HFF-Myc (cell line): Measurements from ENCODE around the gene ARMC9.
"Not testable (repeated sequence)": the region's sequence is repeated elsewhere in the genome, so short reads cannot be mapped to it uniquely, and the experiment has no call there.

Experiments used
- DNase-seq: peaks from one replicate; pipeline ENCODE4 v3.0.0-alpha.2; 2011; ENCODE audit warnings: low read depth; ENCODE audit errors: extremely low read depth
- H3K4me3 ChIP-seq: replicated peaks from 2 replicates; pipeline ENCODE4 v1.5.1; 2011; ENCODE audit warnings: low read depth, mild to moderate bottlenecking, control low read depth, low read length
- TF ChIP-seq, protein P1 (sequence below): IDR thresholded peaks from 2 replicates; pipeline ENCODE4 v1.5.1; 2012; ENCODE audit warnings: mild to moderate bottlenecking, low read depth, low read length, control low read depth; ENCODE audit errors: missing control alignments

Gene ARMC9

DNA sequence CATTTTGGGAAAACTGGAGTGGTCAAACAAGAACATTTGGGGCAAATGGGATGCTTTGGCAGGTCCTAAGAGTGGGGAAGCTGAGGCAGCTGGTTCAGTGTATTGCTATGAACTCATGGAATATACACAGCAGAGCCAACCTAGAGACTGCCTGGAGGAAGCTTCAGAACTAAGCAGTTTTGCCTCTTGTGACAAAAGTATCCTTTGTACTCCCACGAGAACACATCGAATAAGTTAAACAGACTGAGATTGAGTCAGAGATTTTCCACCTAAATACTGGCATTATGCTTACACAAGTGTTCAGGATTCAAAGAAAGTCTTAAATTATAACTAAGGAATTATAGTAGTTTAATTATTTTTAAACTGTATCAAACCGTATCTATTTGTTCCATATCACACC is 5.2 kb upstream of the ARMC9 start:
- DNase-seq, result no peak
- no peak overlapping the region for H3K4me3 ChIP-seq
- TF ChIP-seq, protein P1, sequence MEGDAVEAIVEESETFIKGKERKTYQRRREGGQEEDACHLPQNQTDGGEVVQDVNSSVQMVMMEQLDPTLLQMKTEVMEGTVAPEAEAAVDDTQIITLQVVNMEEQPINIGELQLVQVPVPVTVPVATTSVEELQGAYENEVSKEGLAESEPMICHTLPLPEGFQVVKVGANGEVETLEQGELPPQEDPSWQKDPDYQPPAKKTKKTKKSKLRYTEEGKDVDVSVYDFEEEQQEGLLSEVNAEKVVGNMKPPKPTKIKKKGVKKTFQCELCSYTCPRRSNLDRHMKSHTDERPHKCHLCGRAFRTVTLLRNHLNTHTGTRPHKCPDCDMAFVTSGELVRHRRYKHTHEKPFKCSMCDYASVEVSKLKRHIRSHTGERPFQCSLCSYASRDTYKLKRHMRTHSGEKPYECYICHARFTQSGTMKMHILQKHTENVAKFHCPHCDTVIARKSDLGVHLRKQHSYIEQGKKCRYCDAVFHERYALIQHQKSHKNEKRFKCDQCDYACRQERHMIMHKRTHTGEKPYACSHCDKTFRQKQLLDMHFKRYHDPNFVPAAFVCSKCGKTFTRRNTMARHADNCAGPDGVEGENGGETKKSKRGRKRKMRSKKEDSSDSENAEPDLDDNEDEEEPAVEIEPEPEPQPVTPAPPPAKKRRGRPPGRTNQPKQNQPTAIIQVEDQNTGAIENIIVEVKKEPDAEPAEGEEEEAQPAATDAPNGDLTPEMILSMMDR, result no peak

DNA sequence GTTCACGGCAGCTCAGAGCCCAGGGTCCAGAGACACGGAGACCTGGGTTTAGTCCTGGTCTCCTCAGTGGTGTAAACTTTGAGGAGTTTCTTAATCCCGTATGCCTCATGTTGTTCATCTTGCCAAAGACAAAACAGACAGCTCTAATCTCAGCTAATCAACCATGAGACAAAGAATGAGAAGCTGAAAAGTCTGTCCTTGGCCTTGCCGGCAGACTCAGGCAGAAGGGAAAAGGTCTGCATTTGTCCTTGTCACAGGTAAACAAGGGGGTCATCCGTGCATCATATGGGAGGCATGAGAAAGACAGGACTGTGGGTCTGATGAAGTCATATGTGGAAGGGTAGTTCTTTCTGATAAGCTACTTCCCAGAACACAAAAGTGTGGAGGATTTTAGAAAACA is 1.8 kb upstream of the ARMC9 start:
- TF ChIP-seq, protein P1, result no peak
- DNase-seq, result no peak
- H3K4me3 ChIP-seq, result no peak overlapping the region

GRCh38 chr2:231197196-231197595 is 1.2 kb upstream of the ARMC9 start:
- not testable (repeated sequence) for DNase-seq, H3K4me3 ChIP-seq

DNA sequence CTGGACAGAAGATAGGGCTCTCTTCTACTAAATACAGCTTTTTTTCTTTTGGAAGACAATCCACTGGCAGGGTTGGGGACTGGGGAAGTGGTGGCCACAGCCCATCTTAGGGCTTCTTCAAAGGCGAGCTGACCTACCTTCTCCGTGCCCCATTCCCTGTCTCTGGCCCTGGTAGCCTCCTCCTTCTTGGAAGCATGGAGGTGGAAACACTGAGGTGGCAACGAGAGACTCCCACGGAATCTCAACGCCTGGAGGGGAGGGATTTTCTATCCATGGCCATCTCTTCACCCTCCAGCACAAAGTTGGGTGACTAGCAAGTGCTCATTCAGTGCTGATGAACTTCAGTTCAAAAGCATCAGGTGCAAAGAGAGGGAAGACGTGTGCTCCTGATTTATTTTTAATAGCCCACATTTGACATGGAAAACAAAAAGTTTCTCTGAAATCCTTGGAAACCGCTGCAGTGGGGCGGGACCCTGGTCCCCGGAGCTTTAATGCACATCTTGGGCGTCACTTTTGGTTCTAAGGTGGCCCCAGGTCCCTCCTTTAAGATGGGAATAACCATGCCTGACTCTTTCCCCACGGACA is 633 bp upstream of the ARMC9 start:
- TF ChIP-seq, protein P1, result no peak
- no peak for DNase-seq
- H3K4me3 ChIP-seq, result peak overlapping the region; percentile 92

DNA sequence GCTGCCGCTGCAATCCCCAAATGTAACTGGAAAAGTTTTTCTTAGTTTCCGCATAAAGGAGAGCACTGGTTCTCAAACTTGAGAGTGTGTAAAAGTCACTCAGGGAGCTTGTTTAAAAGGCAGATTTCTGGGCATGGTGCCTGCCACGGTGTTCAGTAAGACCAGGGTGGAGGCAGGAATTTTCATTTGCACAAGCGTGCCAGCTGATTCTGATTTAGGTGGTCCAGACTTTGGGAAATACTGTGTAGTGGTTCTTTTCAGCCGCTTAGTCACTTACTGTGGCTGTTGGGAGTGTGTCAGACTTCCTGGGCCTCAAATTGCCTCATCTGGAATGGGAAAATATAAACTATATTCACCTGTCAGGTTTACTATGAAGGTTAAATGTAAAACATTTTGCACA is 788 bp downstream of the ARMC9 start:
- TF ChIP-seq, protein P1, result no peak
- H3K4me3 ChIP-seq, result peak overlapping the region; percentile 92
- DNase-seq, result no peak

- TF ChIP-seq, protein P1, result no peak
- DNase-seq, result peak; percentile 65
These were observed 2.5 kb downstream of the ARMC9 start for GRCh38 chr2:231200805-231201474.

DNA sequence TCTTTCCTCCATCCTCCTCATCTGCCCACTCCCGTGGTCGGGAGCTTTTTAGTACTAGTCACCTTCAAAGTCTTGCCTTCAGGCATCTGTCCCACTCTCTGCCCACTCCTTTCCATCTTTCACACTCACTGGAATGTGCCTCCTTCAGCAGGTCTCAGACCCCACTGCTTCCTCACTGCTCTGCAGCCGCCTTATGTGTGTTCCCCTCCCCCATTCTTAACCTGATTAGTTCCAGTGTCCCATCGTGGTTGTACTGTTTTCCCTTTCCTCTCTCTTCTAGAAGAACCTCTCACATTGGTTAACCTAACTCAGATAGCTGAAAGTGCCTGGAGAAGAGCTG is 3.0 kb downstream of the ARMC9 start:
- TF ChIP-seq, protein P1, result no peak
- H3K4me3 ChIP-seq, result peak overlapping the region; percentile 92
- no peak for DNase-seq

More at GRCh38 chr2:231200805-231201474, 2.5 kb downstream of the ARMC9 start:
- peak overlapping the region; percentile 92 for H3K4me3 ChIP-seq
